Suprapubic skin (tissue), 4 donors: ENCODE measurements around the gene TTF2.

ENCODE experiments used
- EP300 ChIP-seq: sonication (generic); formaldehyde crosslinking; IDR thresholded peaks from one replicate; pipeline ENCODE4 v1.6.1; 2017; ENCODE audit warnings: antibody characterized with exemption
- POLR2A ChIP-seq, 2 donors: fragments of 450-650 bp; IDR thresholded peaks; one replicate each; pipeline ENCODE4 v1.6.1; 2017; ENCODE audit warnings: antibody characterized with exemption in 2 of 2, mild to moderate bottlenecking in 2 of 2, moderate library complexity in 2 of 2
- POLR2AphosphoS5 ChIP-seq, 3 donors: sonication (generic); formaldehyde crosslinking; IDR thresholded peaks; one replicate each; pipeline ENCODE4 v1.6.1; 2017; ENCODE audit warnings: antibody characterized with exemption in 3 of 3
- TF ChIP-seq, protein P1 (sequence below), 2 donors: fragments of 200-600 bp in 1 of 2; fragments of 450-650 bp in 1 of 2; sonication (generic) in 1 of 2; IDR thresholded peaks; one replicate each; pipeline ENCODE4 v1.5.1; 2016 to 2019; ENCODE audit warnings: antibody characterized with exemption in 2 of 2, mild to moderate bottlenecking in 1 of 2, moderate library complexity in 1 of 2

DNA sequence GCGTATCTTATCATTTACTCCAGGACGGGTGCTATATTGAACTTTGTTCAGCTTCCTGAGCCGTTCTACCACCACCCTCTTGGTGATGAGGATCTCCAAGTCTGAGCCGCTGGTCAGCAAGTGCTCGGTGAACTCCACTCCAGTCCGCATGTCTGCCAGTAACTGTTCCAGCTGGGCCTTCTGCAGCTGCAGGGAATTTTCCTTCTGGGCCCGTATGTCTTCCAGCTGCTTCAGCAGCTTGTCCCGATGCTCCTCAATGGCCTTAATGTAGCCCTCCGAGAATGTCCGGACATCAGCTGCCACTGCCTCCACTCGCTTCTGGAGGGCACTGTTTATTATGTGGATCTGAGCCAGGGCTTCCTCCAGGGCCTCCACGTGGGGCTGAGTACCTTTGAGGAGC is 58.0 kb downstream of the TTF2 start:
- TF ChIP-seq, protein P1, sequence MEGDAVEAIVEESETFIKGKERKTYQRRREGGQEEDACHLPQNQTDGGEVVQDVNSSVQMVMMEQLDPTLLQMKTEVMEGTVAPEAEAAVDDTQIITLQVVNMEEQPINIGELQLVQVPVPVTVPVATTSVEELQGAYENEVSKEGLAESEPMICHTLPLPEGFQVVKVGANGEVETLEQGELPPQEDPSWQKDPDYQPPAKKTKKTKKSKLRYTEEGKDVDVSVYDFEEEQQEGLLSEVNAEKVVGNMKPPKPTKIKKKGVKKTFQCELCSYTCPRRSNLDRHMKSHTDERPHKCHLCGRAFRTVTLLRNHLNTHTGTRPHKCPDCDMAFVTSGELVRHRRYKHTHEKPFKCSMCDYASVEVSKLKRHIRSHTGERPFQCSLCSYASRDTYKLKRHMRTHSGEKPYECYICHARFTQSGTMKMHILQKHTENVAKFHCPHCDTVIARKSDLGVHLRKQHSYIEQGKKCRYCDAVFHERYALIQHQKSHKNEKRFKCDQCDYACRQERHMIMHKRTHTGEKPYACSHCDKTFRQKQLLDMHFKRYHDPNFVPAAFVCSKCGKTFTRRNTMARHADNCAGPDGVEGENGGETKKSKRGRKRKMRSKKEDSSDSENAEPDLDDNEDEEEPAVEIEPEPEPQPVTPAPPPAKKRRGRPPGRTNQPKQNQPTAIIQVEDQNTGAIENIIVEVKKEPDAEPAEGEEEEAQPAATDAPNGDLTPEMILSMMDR (IDR thresholded peaks at IDR 0.05) = no peak
- TF ChIP-seq POLR2AphosphoS5 (IDR thresholded peaks at IDR 0.05) (no peak), POLR2A (IDR thresholded peaks at IDR 0.05) (no peak), EP300 (no peak)
